GM19240 (cell line): ENCODE data around the gene STIM2.
"Not testable (repeated sequence)": the region's sequence is repeated elsewhere in the genome, so short reads cannot be mapped to it uniquely, and the experiment has no call there.

ENCODE experiments used
- DNase-seq: peaks from one replicate; pipeline ENCODE4 v3.0.0; 2011; ENCODE audit warnings: low spot score; ENCODE audit not compliant: insufficient read length

Gene STIM2

GRCh38 chr4:27027428-27027827, 166.8 kb downstream of the STIM2 start:
- no peak for DNase-seq

GRCh38 chr4:27035127-27035526, 174.5 kb downstream of the STIM2 start:
- DNase-seq = not testable (repeated sequence)

GRCh38 chr4:27040356-27040755, 179.7 kb downstream of the STIM2 start:
- no peak for DNase-seq

- no peak for DNase-seq
Measured at GRCh38 chr4:27042411-27042810, 181.8 kb downstream of the STIM2 start.

- DNase-seq = no peak
Measured at GRCh38 chr4:27043200-27043599, 182.6 kb downstream of the STIM2 start.

- DNase-seq = no peak
Measured at GRCh38 chr4:27046851-27047250, 186.2 kb downstream of the STIM2 start.

GRCh38 chr4:27048429-27049238, 188.0 kb downstream of the STIM2 start:
- DNase-seq = peak; percentile 20

GRCh38 chr4:27049239-27049829, 188.7 kb downstream of the STIM2 start:
- DNase-seq = no peak

- no peak for DNase-seq
Measured at GRCh38 chr4:27050731-27051130, 190.1 kb downstream of the STIM2 start.

GRCh38 chr4:27055221-27055760, 194.7 kb downstream of the STIM2 start:
- no peak for DNase-seq

- DNase-seq = no peak
Measured at GRCh38 chr4:27056281-27056680, 195.6 kb downstream of the STIM2 start.

- DNase-seq = no peak
Measured at GRCh38 chr4:27057053-27057452, 196.4 kb downstream of the STIM2 start.

GRCh38 chr4:27057662-27058061, 197.0 kb downstream of the STIM2 start:
- DNase-seq = no peak

- no peak for DNase-seq
Measured at GRCh38 chr4:27058819-27059406, 198.3 kb downstream of the STIM2 start.

GRCh38 chr4:27059446-27059845, 198.8 kb downstream of the STIM2 start:
- no peak for DNase-seq

GRCh38 chr4:27062256-27062655, 201.6 kb downstream of the STIM2 start:
- DNase-seq = no peak

- DNase-seq = no peak
Measured at GRCh38 chr4:27066591-27066990, 205.9 kb downstream of the STIM2 start.

GRCh38 chr4:27068151-27068867, 207.7 kb downstream of the STIM2 start:
- DNase-seq = no peak
